Muscle of arm (tissue), 12 donors: Measurements from ENCODE around the gene OTC. TPM values are rescaled to one million over a fixed set of nuclear protein-coding genes. Genes with fewer than 3 reads are reported as not detected.

ENCODE experiments used
- DNase-seq: peaks from one replicate; pipeline ENCODE4 v3.0.0-alpha.2; 2013
- polyA plus RNA-seq, 12 donors: library from polyadenylated mRNA; unstranded; fragments of 120-200 nt; gene quantifications; one replicate each; pipeline ENCODE4 v1.2.1, GENCODE V29; 2013; ENCODE audit not compliant: insufficient read length in 12 of 12

OTC gene
- polyA plus RNA-seq, 12 donors = 0.11 to 0.49 (median 0.16) TPM; not detected in 6

GRCh38 chrX:38468563-38469157 lies 116.3 kb downstream of the OTC start:
- DNase-seq = no peak

Other genes starting within 250 kb of the OTC start
- 10 to 100 TPM in 11 of 12 donors, not detected in 1; 25.5 to 93.7 (median 39.8) TPM for gene SRPX, start 131.7 kb upstream of the OTC start, polyA plus RNA-seq
- 10 to 100 TPM in 3 of 12 donors, 1 to 10 TPM in 8, not detected in 1; 5.0 to 17.0 (median 8.7) TPM for gene RPGR, start 25.1 kb upstream of the OTC start, polyA plus RNA-seq
- gene TSPAN7, start 208.9 kb downstream of the OTC start, polyA plus RNA-seq = 100 to 1,000 TPM in 9 of 12 donors, 10 to 100 TPM in 2, not detected in 1; 58.4 to 151 (median 134) TPM